ENCODE measurements around the gene NPHP4.

The NPHP4 gene

DNA sequence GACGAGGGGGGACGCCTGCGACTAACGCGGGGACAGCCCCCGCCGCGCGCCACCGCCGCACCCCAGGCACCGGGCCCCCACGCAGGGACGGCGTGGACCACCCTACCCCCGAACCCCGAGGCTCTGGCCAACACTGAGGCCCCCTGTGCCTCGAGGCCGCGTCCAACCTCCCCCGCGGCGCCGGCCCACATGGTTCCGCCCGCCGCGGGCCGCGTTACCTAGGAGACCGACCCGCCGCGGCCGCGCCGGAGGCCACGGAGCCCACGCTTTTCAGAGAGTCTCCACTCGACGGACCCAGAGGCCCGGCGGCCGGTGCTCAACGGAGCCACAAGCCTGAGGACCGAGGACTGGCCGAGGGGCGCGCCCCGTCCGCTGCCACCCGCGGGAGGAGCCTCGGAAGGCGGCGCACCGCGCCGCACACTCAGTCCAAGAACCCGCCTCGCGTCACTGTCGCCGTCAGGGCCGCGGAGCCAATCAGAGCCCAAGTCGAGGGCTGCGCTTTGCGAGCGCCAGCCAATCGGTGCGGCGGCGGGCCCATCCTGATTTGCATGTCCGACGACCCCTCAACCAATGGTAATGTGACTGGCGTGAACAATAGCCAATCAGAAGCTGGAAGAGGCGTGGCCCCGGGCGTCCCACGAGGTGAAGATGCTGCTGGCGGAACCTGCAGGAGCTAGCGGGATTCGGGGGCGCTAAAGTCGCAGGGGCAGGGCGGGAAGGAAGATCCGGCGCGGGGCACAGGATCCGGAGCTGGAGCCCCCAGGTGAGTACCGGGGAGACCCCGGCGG lies at the start of gene NPHP4:
Gene NPHP4, minus strand, starts transcription at position 400 of the 788 bp plus-strand sequence. CDS start 6,136 bp downstream, outside the sequence.
- DNase-seq (ENCODE audit: low spot score) = peak; percentile 99

GRCh38 chr1:6041432-6042062 lies 49.3 kb upstream of the NPHP4 start:
- DNase-seq (ENCODE audit: low spot score) = peak; percentile 31

GRCh38 chr1:6040861-6041415 lies 48.7 kb upstream of the NPHP4 start:
- DNase-seq (ENCODE audit: low spot score) = no peak

GRCh38 chr1:6040444-6040843 lies 48.2 kb upstream of the NPHP4 start:
- no peak for DNase-seq (ENCODE audit: low spot score)

- DNase-seq (ENCODE audit: low spot score) = no peak
Observed at GRCh38 chr1:6039031-6039430, 46.8 kb upstream of the NPHP4 start.

- no peak for DNase-seq (ENCODE audit: low spot score)
Observed at GRCh38 chr1:6038603-6039002, 46.4 kb upstream of the NPHP4 start.

GRCh38 chr1:6037338-6037762 lies 45.1 kb upstream of the NPHP4 start:
- peak; percentile 61 for DNase-seq (ENCODE audit: low spot score)

DNA sequence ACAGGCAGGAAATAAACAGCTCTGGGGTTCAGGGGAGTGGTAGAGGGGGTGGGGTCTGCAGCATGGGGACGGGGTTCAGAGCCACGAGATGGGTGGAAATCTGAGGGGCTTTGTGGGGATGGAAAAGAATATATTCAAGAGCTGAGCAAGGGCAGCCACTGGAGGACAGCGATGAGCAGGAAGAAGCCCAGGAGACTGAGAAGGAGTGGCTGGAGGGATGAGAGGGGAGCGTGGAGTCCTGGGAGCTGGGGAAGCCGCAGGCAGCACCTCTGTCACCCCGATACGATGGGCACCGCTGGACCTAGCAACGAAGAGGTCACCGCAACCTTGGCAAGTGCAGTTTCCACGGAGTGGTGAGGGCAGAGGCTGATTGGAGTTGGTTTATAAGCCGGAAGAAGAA lies 43.5 kb upstream of the NPHP4 start:
- no peak for DNase-seq (ENCODE audit: low spot score)

DNA sequence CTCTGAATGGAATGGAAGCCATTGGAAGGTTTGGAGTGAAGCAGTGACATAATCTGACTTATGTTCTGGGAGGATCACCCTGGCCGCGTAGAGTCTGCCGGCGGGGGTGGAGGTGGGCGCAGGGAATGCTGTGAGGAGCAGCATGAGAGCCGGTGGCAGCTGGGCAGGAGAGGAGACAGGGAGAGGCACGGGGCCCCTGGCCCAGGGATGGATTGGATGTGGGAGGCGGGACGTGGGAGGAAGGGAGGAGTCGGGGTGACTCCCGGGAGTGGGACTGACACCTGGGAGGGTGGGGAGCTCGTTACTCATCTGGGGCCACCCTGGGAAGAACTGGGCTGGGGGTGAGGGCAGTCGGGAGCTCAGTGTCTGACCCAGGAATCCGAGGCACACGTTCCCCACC lies 43.1 kb upstream of the NPHP4 start:
- no peak for DNase-seq (ENCODE audit: low spot score)

GRCh38 chr1:6034750-6035096 lies 42.5 kb upstream of the NPHP4 start:
- no peak for DNase-seq (ENCODE audit: low spot score)

- no peak for DNase-seq (ENCODE audit: low spot score)
Observed at GRCh38 chr1:6033986-6034749, 41.9 kb upstream of the NPHP4 start.

DNA sequence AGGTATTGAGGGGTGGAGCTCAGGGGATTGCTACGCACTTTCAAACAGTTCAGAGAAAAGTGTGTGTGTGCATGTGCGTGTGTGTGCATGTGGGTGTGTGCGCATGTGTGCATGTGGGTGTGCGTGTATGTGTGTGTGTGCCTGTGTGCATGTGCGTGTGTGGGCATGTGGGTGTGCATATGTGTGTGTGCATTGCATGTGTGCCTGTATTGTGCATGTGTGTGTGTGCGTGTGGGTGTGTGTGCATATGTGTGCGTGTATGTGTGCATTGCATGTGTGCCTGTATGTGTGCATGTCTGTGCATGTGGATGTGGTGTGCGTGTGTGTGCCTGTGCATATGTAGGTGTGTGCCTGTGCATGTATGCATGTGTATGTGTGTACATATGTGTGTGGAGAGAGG lies 40.9 kb upstream of the NPHP4 start:
- no peak for DNase-seq (ENCODE audit: low spot score)

DNA sequence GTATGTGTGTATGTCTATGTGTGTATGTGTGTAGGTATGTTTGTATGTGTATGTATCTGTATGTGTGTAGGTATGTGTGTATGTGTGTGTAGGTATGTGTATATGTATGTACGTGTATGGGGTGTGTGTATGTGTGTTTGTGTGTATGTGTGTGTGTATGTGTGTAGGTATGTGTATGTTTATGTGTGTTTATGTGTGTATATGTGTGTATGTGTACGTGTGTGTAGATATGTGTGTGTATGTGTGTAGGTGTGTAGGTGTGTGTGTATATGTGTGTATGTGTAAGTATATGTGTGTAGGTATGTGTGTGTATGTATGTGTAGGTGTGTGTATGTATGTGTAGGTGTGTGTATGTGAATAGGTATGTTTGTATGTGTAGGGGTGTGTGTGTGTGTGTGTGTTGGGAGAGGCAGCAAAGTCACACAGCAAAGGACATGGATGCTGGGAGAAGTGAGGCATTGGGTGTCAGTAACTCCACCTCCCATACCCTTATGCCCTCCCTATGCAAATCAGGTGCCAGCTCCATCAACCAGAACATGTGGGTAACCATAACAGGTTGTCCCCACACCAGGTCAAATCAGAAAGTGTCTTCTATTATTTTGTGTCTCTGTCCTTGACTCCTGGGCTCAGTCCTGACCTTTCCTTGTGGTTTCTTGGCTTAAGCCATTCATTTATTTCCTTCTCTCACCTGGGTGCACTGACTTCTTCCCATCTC lies 38.5 kb upstream of the NPHP4 start:
- DNase-seq (ENCODE audit: low spot score) = no peak

DNA sequence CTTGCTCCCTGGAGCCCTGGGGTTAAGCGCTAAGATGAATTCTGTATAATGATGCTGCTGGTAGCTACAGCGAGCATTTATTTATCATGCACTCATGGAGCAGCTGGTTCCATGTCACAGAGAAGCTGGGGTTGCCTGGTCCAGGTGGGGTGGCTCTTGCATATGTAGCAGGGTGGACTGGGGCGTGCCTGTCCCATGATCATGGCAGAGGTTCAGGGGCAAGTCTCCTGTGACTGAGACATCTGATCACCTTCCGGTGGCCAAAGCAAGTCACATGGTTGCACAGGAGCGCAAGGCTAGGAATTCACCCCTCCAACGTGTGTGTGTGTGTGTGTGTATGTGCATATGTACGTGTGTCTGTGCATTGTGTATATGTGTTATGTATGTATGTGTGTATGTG lies 37.9 kb upstream of the NPHP4 start:
- DNase-seq (ENCODE audit: low spot score) = no peak

- DNase-seq (ENCODE audit: low spot score) = no peak
Observed at GRCh38 chr1:6029351-6029750, 37.1 kb upstream of the NPHP4 start.

DNA sequence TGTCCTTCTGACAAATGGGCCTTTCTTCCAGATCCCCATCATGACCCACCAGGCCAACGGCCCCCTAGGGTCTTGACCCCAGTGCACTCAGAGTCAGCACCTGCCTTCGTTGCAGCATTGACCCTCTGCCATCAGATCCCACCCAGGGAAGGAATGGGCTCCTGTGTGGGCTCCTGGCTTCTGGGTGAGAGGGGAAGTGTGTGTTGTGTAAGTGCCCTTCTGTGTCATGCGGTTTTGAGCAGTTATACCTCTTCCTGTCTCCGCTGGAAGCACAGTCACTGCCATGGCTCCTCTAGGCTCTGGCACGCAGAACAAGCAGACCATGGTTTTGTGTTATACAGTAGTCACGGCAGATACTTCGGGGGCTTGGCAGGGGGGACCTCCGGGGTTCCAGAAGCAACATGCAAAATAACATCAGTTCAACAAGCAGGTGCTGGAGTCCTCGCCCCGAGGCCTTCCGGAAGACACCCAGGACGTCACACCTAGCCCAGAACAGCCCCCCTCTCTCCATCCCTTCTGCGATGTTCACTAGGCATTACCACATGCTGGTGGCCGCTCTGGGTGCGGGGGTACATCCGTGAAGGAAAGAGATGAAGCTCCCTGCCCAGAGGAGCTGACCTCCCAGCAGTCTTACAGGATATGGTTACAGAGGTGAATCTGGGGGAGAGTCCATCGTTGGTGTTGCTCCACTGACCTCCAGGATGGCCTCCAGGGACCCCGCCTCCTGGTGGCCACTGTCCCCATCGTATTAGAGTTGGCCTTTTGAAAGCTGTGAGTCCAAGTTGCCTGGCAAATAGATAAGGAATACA lies 36.0 kb upstream of the NPHP4 start:
- no peak for DNase-seq (ENCODE audit: low spot score)

DNA sequence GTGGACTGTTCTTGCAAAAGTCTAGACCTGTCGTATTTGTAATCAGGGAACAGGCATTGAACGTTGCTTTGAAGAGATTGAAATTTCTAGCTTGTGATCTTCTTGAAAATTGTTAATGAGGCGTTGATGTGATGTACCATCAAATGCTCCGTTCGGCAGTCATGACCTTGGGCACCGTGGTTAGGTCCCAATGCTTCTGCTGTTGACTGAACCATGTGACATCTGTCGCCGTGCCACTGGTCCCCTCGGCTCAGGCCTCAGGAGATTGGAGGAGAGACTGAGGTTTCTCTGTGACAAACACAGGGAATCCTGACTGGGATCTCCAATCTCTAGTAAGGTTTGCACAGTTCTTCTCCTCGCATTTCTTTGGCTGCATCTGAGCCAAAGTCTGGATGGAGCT lies 35.4 kb upstream of the NPHP4 start:
- DNase-seq (ENCODE audit: low spot score) = no peak

- peak; percentile 24 for DNase-seq (ENCODE audit: low spot score)
Observed at GRCh38 chr1:6026095-6026809, 34.0 kb upstream of the NPHP4 start.

DNA sequence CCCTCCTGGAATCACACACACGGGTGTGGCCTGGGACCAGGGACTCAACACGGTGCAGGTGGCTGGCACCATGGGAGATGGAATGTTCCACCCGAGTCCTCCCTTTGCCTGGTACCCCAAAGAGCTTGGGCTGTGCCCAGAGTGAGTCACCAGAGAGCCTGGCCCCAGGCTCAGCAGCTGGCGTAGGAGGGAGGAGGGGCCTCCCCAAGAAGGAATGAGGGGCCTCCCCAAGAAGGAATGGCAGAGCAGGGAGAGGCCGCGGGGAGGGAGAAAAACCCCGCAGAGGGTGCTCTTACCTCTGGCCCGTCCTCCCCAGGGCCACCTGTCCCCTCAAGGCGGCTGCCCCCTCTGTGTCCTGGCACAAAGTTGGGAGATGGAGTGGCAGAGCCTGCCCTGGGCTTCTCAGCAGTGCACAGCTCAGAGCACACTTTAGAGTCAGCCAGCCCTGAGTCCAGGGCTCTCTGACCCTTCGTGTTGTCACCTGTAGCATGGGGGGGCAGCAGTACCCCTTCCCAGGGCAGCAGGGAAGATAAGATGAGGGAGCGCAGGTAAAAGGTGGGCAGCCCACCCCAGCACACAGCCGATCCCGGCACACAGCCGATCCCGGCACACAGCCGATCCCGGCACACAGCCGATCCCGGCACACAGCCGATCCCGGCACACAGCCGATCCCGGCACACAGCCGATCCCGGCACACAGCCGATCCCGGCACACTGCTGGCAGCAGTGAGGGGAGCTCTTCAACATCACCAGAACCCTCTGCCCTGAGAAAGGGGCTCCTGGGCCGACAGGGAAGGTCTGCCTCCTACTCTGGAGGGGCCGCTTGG lies 33.3 kb upstream of the NPHP4 start:
- DNase-seq (ENCODE audit: low spot score) = no peak

DNA sequence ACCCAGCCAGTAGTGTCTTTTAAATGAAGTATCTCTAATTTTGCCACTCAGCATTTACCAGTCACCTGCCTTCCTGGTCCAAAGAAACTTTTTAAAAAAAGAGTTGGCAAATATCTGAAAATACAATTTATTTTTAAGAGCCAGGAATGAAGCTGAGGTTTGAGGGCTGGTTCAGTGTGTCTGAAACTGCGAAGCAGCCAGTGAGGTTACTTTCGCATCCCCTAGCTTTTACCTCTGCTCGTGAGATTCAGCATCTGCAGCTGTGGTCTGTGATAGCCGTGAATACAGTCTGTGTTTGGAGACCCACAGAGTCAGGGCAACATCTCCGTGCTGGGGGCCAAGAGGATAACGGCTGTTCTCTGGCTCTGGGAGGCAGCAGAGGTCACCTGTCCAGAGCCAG lies 32.2 kb upstream of the NPHP4 start:
- DNase-seq (ENCODE audit: low spot score) = no peak

Data from COLO829 (cell line).